HG02763 (cell line): Measurements from ENCODE around the gene RANBP2.
"Not testable (repeated sequence)": the region's sequence is repeated elsewhere in the genome, so short reads cannot be mapped to it uniquely, and the experiment has no call there.

ENCODE experiments used
- ATAC-seq: cut with Tn5 transposase; IDR thresholded peaks from one replicate; pipeline ENCODE4 v1.9.1; 2021; ENCODE audit warnings: mild to moderate bottlenecking, moderate library complexity; ENCODE audit not compliant: unreplicated experiment

RANBP2 gene

DNA sequence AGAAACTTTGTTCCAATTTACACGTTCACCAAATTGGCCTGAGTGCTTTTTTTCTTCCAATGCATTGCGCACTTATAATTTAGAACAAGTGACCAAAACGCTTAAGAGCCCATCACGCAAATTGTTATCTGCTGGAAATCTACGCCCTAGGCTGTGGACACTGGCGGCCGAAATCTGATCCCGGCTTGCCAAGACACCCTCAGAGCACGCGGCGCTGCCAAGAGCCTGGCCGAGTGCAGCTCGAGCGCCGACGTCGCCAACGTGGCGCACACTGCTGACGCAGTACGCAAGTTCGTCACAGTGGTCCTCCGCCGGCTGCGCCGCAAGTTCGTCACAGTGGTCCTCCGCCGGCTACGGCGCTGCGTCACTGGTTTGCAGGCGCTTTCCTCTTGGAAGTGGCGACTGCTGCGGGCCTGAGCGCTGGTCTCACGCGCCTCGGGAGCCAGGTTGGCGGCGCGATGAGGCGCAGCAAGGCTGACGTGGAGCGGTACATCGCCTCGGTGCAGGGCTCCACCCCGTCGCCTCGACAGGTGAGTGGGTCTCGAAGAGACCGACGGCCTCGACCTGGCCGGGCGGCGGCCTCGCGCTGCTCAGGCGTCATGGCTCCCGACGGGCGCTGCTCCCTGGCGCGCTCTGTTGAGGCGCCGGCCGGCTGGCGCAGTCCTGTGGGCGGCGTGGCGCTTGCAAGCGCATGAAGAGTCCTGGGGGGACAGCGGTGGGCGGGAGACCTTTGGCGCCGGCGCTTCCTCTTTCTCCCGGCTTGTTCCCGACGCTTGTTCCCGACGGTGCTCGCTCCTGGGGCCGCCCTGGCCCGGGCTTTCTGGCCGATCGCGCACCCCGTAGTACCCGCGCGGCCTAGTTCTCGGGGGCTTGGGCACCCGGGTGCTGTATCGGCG lies at the start of gene RANBP2:
Gene RANBP2 (plus strand): TSS at position 334 of the 896 bp plus-strand sequence. CDS start 125 bp downstream, at position 459.
- peak; percentile 98 for ATAC-seq

DNA sequence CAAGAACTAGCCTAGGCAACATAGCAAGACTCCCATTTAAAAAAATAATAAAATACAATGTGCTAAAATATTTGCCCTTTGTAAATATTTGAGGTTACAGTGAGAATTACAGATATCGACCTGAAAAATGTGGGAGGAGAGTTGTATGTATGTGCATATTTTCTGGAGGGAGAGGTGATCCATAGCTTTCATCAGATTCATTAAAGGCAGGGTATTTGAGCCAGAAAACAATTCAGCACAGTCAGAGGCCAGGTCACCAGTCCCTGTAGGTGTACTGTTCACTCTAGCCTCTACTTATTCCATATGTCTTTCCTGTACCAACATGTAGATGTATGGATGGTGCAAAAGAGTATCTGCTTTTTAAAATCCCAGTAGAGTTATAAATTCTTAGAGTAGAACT lies 49.0 kb upstream of the RANBP2 start:
- ATAC-seq, result not testable (repeated sequence)

DNA sequence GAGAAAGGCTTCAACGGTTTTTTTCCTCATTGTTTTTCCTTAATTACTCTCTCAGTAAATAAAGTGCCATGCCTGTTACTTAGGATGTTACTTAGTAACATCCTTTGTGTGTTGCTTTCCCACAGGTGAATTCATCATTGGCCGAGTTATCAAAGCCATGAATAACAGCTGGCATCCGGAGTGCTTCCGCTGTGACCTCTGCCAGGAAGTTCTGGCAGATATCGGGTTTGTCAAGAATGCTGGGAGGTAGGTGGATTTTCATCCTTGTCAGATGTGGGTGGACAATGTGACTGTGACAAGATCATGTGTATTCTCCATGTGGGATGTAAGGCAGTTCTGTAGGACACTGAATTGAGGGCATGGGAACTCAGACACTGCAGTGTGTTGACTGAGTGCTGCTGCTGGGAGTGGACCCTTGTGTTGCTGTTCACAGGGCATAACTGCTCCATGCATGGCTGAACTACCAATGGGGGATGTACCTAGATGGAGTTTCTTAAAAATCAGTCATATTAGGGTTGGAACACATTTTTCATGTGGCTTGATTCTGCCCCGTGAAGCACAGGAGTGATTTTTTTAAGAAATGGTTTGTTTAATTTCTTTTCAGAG lies 47.0 kb upstream of the RANBP2 start:
- not testable (repeated sequence) for ATAC-seq

DNA sequence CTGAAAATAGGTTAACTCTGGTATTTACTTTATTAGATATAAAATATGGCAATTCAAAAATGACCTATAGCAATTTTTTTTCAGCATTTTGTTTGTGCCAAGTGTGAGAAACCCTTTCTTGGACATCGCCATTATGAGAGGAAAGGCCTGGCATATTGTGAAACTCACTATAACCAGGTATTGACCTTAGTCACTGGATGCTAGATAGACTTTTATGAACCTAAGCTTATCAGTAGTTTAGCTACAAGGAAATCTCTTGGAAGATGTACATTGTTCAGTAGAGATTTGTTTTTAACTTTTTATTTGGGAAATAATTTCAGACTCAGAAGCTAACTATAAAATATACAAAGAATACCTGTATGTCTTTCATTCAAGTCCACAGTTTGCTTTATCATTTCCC lies 42.8 kb upstream of the RANBP2 start:
- ATAC-seq, result not testable (repeated sequence)

DNA sequence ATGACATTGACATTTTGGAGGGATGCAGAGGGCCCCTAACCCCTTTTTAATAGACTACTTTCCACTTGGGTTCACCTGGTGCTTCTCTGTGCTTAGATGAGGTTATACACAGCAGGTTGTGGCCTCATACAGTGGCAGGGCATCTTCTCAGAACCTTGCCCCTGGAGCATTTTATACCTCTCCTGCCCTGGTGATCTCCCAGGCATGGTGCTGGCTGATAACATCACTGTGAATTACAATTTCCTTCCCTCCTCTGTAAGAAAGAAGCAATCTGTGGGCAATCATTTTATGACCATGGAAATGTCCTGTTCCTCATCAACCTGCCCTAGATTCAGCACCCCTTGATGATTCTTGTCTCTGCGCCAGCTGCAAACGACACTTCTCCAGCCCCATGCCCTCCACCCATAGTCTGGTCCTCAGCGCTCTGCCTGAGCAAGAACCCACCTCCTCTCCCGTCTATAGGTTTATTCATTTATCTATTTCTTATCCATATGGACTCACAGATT lies 42.0 kb upstream of the RANBP2 start:
- ATAC-seq, result not testable (repeated sequence)

DNA sequence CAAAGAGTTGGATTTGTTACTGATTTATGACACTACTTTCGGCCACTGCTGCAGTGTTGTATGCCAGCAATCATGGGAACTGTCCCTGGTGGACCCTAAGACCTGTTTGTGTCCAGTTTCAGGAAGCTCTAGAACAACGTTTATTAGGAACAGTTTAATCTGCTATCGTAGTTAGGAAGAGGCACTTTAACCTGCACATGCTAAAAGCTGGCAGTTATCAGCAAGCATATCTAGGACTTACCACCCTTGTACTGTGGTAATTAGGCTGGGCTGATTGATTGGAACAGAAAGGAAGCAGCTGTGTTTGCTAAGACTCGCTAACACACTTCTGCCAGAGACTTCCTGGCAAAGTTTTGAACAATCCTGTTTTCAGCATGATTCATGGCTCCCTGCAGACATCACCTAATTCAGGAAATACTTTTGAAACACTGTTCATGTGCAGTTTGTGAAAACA lies 41.1 kb upstream of the RANBP2 start:
- not testable (repeated sequence) for ATAC-seq

DNA sequence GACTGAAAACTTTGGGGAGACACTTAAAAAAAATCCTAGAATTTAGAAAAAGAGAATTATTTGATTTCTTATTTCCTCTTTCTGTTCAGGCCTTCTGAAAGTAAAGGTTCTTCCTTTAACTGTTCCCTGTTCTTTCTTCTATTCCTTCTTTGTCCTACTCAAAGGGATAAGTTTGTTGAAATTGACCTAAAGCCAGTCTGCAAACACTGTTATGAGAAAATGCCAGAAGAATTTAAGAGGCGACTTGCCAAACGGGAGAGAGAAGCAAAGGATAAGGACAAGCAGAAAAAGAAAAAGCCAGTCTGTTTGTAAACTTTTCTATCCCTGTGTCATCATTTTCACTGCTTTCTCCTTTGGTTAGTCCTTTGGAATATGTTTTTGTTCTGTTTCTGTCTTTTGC lies 38.5 kb upstream of the RANBP2 start:
- not testable (repeated sequence) for ATAC-seq

DNA sequence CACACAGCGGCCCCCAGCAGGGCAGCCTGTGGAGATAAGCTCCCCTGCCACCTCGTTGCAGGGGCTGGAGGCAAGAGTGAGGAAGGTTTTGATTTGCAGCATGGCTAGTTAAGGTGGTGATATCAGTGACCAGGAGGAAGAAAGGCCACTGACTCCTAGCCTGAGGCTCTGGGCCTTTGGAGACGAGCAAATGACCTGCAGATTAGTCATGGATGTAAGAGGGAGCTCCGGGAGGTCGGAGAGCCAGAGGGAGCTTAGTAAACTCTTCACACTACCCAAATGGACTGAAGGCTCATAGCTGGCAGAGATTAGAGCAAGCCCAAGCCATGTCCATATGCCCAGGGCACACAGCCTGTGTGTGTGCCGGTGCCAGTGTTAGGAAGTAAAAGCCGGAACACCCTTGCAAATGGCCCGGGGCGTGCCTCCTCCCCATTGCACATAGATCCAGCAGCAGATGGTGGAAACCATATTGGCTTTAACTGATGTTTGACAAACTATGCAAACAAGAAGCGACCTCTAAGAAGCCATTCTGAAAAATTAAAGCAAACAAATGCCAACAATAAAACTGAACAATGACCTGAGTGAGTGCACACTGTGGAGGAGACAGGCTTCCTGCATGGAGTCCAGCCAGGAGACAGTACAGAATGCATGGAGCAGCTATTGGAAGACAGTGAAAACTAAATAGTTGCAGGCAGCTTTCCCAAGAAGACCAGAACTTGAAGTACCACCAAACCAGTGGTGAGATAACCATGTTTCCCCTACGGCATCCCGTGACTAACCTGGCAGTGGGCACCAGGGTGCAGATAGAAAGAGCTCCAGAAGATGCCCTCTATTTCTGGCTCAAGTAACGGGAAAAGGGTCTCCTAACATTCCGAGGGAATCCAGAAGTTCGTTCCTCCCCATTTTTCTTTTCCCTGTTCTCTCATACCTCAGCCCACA lies 30.2 kb upstream of the RANBP2 start:
- not testable (repeated sequence) for ATAC-seq

DNA sequence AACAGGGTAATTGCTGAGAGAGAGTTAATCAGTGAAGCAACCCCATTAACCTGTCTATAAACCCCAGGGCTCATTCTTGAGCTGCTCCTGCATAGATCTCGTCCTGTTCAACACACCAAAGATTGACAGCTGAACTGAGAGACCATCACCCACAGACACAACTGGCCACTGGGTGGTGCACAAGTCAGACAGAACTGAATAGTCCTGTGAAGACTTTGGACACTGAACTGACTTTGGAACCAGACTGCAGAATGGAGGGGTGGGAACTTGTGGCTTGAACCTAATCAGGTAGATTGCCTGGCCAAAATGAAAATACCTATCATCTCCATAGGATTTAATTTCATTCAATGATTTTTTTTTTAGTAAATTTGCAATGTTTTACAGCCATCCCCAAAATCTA lies 29.3 kb upstream of the RANBP2 start:
- ATAC-seq, result peak; percentile 71

DNA sequence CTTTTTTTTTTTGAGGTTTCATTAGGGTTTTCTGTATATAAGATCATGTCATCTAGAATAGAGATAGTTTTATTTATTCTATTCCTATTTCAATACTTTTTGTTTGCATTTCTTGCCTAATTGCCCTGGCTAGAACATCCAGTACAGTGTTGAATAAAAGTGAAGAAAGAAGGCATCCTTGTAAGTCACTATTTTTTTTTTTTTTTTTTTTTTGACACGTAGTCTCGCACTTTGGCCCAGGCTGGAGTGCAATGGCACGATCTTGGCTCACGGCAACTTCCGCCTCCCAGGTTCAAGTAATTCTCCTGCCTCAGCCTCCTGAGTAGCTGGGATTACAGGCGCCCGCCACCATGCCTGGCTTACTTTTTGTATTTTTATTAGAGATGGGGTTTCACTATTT lies 27.8 kb upstream of the RANBP2 start:
- ATAC-seq, result no peak

DNA sequence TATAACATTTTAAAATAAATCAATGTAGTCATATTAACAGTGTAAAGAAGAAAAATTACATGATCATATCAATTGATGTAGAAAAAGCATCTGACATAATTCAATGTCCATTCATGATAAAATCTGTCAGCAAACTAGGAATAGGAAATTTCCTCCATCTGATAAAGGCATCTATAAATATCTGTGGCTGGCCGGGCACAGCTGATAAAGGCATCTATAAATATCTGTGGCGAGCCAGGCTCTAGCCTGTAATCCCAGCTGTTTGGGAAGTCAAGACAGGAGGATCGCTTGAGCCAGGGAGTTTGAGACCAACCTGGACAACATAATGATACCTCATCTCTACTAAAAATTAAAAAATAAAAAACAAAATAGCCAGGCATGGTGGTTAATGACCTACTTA lies 18.1 kb upstream of the RANBP2 start:
- ATAC-seq, result no peak

DNA sequence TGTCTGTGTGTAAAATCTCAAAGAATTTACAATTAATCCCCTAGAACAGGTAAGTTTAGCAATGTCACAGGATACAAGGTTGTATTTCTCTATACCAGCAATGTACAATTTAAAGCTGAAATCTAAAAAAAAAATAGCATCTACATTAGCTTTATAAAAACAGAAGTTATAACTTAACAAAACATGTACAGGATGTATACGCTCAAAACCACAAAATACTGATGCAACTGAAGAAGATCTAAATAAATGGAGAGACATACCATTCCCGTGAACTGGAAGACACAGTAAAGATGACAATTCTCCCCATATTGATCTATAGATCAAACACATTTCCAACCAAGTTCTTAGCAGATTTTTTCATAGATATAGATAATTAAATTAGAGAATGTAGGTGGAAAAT lies 17.5 kb upstream of the RANBP2 start:
- no peak for ATAC-seq

DNA sequence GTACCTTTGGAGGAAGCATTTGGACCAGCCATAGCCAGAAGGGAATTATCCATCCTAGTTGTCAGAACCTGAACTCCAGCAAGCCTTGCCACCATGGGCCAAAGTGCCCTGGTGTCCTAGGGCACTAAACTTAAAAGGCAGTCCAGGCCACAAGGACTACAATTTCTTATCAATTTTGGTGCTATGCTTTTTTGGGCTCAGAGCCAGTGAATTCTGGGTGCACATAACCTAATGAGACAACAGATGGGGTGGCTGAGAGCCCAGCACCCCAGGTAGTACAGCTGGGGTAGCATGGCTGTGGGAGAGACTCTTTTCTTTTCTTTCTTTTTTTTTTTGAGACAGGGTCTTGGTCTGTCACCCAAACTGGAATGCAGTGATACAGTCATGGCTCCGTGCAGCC lies 14.4 kb upstream of the RANBP2 start:
- ATAC-seq, result no peak

DNA sequence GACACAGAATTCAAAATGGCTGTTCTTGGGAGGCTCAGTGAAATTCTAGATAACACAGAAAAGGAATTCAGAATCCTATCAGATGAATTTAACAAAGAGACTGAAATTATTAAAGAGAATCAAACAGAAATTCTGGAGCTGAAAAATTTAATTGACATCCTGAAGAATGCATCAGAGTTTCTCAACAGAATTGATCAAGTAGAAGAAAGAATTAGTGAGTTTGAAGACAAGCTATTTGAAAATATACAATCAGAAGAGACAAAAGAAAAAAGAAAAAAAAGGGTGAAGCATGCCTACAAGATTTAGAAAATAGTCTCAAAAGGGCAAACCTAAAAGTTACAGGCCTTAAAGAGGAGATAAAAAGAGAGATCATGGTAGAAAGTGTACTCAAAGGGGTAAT lies 12.0 kb upstream of the RANBP2 start:
- no peak for ATAC-seq

DNA sequence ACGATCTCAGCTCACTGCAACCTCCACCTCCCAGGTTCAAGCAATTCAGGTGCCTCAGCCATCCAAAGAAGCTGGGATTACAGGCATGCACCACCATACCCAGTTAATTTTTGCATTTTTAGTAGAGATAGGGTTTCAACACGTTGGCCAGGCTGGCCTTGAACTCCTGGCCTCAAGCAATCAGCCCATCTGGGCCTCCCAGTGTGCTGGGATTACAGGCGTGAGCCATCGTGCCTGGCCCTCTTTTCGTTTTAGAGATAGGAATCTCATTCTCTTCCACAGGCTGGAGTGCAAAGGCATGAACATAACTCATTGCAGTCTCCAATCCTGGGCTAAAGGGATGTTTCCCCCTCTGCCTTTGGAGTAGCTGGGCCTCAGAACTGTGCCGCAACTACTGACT lies 2.3 kb upstream of the RANBP2 start:
- not testable (repeated sequence) for ATAC-seq

DNA sequence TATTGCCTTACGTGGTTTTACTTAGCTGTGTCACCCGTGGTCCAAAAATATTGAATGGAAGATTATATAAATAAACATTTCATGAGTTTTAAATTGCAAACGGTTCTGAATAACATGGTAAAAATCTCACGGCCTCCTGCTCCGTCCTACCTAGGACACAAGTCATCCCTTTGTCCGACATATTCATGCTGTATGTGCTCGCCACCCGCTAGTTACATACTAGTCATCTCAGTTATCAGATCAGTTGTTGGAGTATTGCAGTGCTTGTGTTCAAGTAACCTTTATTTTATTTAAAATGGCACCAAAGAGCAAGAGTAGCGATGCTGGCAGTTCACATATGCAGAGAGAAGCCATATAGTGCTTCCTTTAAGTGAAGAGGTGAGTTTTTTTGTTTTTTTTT lies 6.8 kb downstream of the RANBP2 start:
- ATAC-seq, result not testable (repeated sequence)

DNA sequence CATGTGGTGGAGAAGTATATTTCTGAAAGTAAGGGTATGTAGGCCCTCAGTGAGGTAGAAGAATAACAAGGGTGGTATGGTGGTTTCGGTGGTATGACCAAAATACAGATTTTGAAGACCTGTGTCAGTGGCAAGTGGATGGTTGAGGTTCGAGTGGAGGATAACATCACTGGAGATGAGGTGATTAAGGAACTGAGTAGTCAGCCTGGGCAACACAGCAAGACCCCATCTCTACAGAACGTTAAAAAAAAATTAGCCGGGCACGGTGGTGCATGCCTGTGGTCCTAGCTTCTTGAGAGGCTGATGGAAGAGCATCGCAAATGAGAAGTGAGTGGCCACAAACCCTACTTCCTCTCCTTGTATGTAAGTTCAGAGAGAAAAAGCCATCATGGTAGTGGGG lies 15.4 kb downstream of the RANBP2 start:
- ATAC-seq, result not testable (repeated sequence)

DNA sequence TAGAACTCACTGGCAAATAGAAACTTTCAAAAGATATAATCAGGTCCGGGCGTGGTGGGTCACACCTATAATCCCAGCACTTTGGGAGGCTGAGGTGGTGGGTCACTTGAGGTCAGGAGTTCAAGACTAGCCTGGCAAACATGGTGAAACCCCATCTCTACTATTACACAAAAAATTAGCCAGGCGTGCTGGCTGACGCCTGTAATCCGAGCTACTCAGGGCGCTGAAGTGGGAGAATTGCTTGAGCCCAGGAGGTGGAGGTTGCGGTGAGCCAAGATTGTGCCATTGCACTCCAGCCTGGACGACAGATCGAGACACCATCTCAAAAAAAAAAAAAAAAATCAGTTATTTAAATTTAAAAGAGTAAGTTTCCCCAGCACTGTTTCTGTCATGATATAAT lies 38.7 kb downstream of the RANBP2 start:
- not testable (repeated sequence) for ATAC-seq

DNA sequence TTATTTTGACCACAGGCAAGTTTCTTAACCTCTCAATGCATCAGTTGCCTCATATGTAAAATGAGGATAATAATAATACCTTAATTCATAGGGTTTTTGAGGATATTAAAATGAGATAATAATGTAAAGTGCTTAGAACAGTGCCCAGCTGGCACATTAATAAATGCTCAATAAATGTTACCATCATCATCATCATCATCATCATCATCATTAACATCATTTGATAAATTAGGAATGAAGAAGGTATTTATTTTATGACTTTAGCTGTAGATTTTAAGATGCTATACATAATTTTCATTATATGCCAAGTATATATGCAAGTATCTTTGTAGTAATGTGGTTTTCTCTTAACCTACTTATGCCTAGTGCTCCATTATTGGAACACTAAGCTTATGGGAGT lies 43.3 kb downstream of the RANBP2 start:
- ATAC-seq, result not testable (repeated sequence)

DNA sequence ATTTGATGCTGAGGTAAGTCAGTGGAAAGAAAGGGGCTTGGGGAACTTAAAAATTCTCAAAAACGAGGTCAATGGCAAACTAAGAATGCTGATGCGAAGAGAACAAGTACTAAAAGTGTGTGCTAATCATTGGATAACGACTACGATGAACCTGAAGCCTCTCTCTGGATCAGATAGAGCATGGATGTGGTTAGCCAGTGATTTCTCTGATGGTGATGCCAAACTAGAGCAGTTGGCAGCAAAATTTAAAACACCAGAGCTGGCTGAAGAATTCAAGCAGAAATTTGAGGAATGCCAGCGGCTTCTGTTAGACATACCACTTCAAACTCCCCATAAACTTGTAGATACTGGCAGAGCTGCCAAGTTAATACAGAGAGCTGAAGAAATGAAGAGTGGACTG lies 47.4 kb downstream of the RANBP2 start:
- ATAC-seq, result not testable (repeated sequence)

DNA sequence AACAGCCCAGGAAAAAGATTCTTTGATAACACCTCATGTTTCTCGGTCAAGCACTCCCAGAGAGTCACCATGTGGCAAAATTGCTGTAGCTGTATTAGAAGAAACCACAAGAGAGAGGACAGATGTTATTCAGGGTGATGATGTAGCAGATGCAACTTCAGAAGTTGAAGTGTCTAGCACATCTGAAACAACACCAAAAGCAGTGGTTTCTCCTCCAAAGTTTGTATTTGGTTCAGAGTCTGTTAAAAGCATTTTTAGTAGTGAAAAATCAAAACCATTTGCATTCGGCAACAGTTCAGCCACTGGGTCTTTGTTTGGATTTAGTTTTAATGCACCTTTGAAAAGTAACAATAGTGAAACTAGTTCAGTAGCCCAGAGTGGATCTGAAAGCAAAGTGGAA lies 48.6 kb downstream of the RANBP2 start:
- ATAC-seq, result not testable (repeated sequence)
